Parathyroid adenoma (tissue), 2 donors: ENCODE data around the gene GP5.

Source experiments
- H2AFZ ChIP-seq: fragments of 300-600 bp; sonication (generic); one replicate; pipeline ENCODE4 v1.7.0; 2017; ENCODE audit warnings: antibody characterized with exemption, mild to moderate bottlenecking
- H3K27ac ChIP-seq: fragments of 300-600 bp; sonication (generic); one replicate; pipeline ENCODE4 v1.7.0; 2017
- H3K27me3 ChIP-seq: fragments of 300-600 bp; sonication (generic); one replicate; pipeline ENCODE4 v1.7.0; 2017; ENCODE audit warnings: low read length; ENCODE audit not compliant: control insufficient read depth, insufficient read depth
- H3K36me3 ChIP-seq: fragments of 300-600 bp; sonication (generic); one replicate; pipeline ENCODE4 v1.7.0; 2017; ENCODE audit warnings: low read length; ENCODE audit not compliant: control insufficient read depth, insufficient read depth
- H3K4me1 ChIP-seq: fragments of 300-600 bp; sonication (generic); one replicate; pipeline ENCODE4 v1.7.0; 2017; ENCODE audit warnings: control low read depth
- H3K4me2 ChIP-seq: fragments of 300-600 bp; sonication (generic); one replicate; pipeline ENCODE4 v1.7.0; 2017; ENCODE audit warnings: low read length
- H3K4me3 ChIP-seq: fragments of 300-600 bp; sonication (generic); one replicate; pipeline ENCODE4 v1.7.0; 2017; ENCODE audit warnings: low read depth, low read length
- H3K79me2 ChIP-seq: fragments of 300-600 bp; sonication (generic); one replicate; pipeline ENCODE4 v1.7.0; 2017; ENCODE audit warnings: control low read depth
- H3K9ac ChIP-seq: fragments of 300-600 bp; sonication (generic); one replicate; pipeline ENCODE4 v1.7.0; 2017; ENCODE audit warnings: mild to moderate bottlenecking
- H3K9me3 ChIP-seq: fragments of 300-600 bp; sonication (generic); one replicate; pipeline ENCODE4 v1.7.0; 2017; ENCODE audit warnings: low read length; ENCODE audit not compliant: control insufficient read depth
- CTCF ChIP-seq: fragments of 300-600 bp; sonication (generic); IDR thresholded peaks from one replicate; pipeline ENCODE4 v1.7.0; 2017; ENCODE audit warnings: antibody characterized with exemption, mild to moderate bottlenecking
- donor health status: primary hyperparathyroidism.

GP5 gene

GRCh38 chr3:194370753-194371152 is 28.3 kb downstream of the GP5 start:
- Histone ChIP-seq H3K4me1 (no peaks in the 10 kb centered on the region), H3K4me2 (no peak overlapping the region), H3K27ac (no peak overlapping the region), H3K36me3 (no peaks in the 10 kb centered on the region), H3K79me2 (no peaks in the 10 kb centered on the region), H2AFZ (no peak overlapping the region), H3K9me3 (no peaks in the 10 kb centered on the region), H3K9ac (no peak overlapping the region), H3K27me3 (no peaks in the 10 kb centered on the region), H3K4me3 (no peak overlapping the region)
- no peak for TF ChIP-seq CTCF

GRCh38 chr3:194369522-194370279 is 29.4 kb downstream of the GP5 start, which contains the start of gene LRRC15:
LRRC15 (minus strand) TSS chr3:194369743; CDS start chr3:194361043, 8,700 bp downstream.
- Histone ChIP-seq H3K4me1 (no peaks in the 10 kb centered on the region), H3K4me3 (no peak within 1 kb of the TSS), H3K9me3 (no peaks in the 10 kb centered on the region), H2AFZ (no peak within 1 kb of the TSS), H3K4me2 (no peak within 1 kb of the TSS), H3K79me2 (no peaks in the 10 kb centered on the region), H3K27ac (no peak within 1 kb of the TSS), H3K36me3 (no peaks in the 10 kb centered on the region), H3K27me3 (no peaks in the 10 kb centered on the region), H3K9ac (no peak within 1 kb of the TSS)
- TF ChIP-seq CTCF: no peak

- H3K9me3 ChIP-seq: no peaks in the 10 kb centered on the region
- H2AFZ ChIP-seq: no peak overlapping the region
- H3K36me3 ChIP-seq: no peaks in the 10 kb centered on the region
- no peaks in the 10 kb centered on the region for H3K27me3 ChIP-seq
- H3K4me1 ChIP-seq: no peaks in the 10 kb centered on the region
- no peak overlapping the region for H3K4me2 ChIP-seq
- H3K27ac ChIP-seq: no peak overlapping the region
- H3K4me3 ChIP-seq: no peak overlapping the region
- H3K79me2 ChIP-seq: no peaks in the 10 kb centered on the region
- no peak for TF ChIP-seq CTCF
- H3K9ac ChIP-seq: no peak overlapping the region
Observed at GRCh38 chr3:194368918-194369317, 30.1 kb downstream of the GP5 start.

- Histone ChIP-seq H3K27ac (no peak overlapping the region), H3K4me3 (no peak overlapping the region), H2AFZ (no peak overlapping the region), H3K9ac (no peak overlapping the region), H3K36me3 (no peaks in the 10 kb centered on the region), H3K27me3 (no peaks in the 10 kb centered on the region), H3K4me1 (no peaks in the 10 kb centered on the region), H3K79me2 (no peaks in the 10 kb centered on the region), H3K9me3 (no peaks in the 10 kb centered on the region), H3K4me2 (no peak overlapping the region)
- TF ChIP-seq CTCF: no peak
Observed at GRCh38 chr3:194367992-194368841, 30.8 kb downstream of the GP5 start.
